Activated CD4-positive, alpha-beta T cell treated with anti-CD3 and anti-CD28 coated beads, Interleukin-2, amount 10 ng/mL, durations not matched to agents 7 days and 5 days (primary cell): ENCODE results near the gene C12orf42. TPM values are rescaled to one million over a fixed set of nuclear protein-coding genes. Genes with fewer than 3 reads are reported as not detected.
A peak's percentile ranks its signal among the peaks of the same experiment; 100 is the strongest.

ENCODE experiments used
- CTCF ChIA-PET: fragments of 350-600 bp; sonication (Branson Sonifier 250); formaldehyde crosslinking; loops from one replicate; lab custom pipeline; 2021; ENCODE audit warnings: antibody characterized with exemption; lab: Charles Lee
- POLR2A ChIA-PET: fragments of 350-600 bp; sonication (Branson Sonifier 250); formaldehyde crosslinking; loops from one replicate; lab custom pipeline; 2021; ENCODE audit warnings: antibody characterized with exemption; lab: Charles Lee
- DNase-seq: peaks from one replicate; pipeline ENCODE4 v3.0.0-alpha.2; 2020
- H3K27ac Mint-ChIP-seq: one replicate; pipeline ENCODE4 v1.8.0; 2021; ENCODE audit warnings: mild to moderate bottlenecking, moderate library complexity, mixed read lengths
- H3K27me3 Mint-ChIP-seq: one replicate; pipeline ENCODE4 v1.8.0; 2021; ENCODE audit warnings: mixed read lengths
- H3K36me3 Mint-ChIP-seq: one replicate; pipeline ENCODE4 v1.8.0; 2021; ENCODE audit warnings: low read depth, mixed read lengths
- H3K4me1 Mint-ChIP-seq: one replicate; pipeline ENCODE4 v1.8.0; 2021; ENCODE audit warnings: mixed read lengths
- H3K4me3 Mint-ChIP-seq: one replicate; pipeline ENCODE4 v1.8.0; 2021; ENCODE audit warnings: mild to moderate bottlenecking, moderate library complexity, mixed read lengths
- H3K9me3 Mint-ChIP-seq: one replicate; pipeline ENCODE4 v1.8.0; 2021; ENCODE audit warnings: mixed read lengths
- total RNA-seq, 2 experiments: library from RNA; stranded (reverse); gene quantifications; one replicate each; pipeline ENCODE4 v1.2.3, GENCODE V29; 2021

The C12orf42 gene
- total RNA-seq, 2 experiments from 2014 or later: 0.57 to 1.0 TPM

DNA sequence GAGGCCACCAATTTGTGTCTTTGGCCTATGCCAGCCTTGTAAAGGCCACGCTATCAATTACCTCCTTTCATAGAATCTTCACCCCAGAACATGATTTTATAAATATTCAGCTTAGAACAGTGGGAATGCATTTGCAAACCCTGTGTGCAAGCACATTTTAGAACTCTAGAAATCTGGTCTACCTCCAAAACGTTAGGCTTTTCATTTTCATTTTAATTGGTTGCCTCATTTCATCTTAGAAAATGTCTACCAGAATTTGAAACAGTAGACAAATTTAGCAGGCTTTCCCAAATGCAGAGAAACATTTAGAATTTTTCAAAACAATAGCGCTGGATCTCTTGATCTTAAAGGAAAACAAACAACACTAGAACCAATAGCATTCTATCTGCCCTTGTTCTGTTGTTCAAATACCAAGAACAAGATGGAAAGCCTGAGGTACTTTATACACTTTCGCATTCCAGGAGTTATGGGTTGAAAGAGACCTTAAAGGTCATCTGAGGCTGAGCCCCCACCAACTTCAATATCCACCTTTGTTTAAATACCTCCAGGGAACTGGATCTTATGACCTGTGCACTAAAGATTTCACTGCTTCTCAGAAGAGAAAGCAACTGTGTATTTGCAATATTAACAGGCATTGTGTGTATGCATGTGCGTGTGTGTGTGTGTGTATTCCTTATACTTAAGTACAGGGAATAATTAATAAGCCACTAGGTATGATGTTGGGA is 185.1 kb downstream of the C12orf42 start:
- Mint-ChIP-seq H3K4me3 (no peak overlapping the region), H3K9me3 (no peaks in the 10 kb centered on the region), H3K27me3 (no peaks in the 10 kb centered on the region), H3K4me1 (no peaks in the 10 kb centered on the region), H3K36me3 (no peaks in the 10 kb centered on the region), H3K27ac (no peak overlapping the region)
- ChIA-PET POLR2A (no interaction called here), CTCF (no interaction called here)
- DNase-seq: no peak

DNA sequence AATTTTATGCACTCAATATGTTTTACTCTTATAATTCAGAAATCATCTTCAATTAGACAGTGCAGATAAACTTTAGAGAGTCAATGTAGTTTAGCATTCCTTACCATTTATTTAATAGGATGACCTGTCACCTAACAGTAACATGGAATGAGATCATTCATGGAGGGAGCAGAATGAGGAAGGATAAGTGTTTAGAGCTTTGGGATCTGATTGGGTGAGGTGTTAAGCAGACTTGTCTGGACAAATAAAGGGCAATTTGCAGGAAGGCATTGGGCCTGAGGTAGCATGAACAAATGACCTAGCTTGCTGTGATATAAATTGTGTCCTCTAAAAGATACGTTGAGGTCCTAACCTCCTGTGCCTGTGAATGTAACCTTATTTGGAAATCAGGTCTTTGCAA is 187.4 kb downstream of the C12orf42 start:
- ChIA-PET CTCF (no interaction called here), POLR2A (no interaction called here)
- Mint-ChIP-seq H3K27ac (no peak overlapping the region), H3K4me3 (no peak overlapping the region), H3K27me3 (no peaks in the 10 kb centered on the region), H3K36me3 (no peaks in the 10 kb centered on the region), H3K4me1 (no peaks in the 10 kb centered on the region), H3K9me3 (no peaks in the 10 kb centered on the region)
- DNase-seq: no peak

DNA sequence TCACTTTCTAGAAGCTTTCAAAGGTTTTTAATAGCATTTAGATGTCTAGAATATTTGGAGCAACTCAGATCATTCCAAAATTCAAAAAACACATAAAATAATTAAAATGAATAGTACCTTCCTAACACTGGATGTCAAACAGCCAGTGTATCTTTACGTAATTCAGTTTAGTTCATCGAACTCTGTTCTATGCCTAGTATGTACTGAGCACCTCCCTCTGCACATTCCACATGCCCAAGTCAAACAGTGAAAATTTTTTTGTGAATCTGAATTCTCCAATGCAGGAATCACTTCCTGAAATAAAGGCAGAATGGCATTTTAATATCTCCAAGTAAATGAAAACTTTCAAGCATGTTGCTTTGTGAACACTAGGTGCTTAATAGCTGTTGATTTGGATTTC is 192.3 kb downstream of the C12orf42 start:
- Mint-ChIP-seq H3K4me1 (no peaks in the 10 kb centered on the region), H3K27ac (no peak overlapping the region), H3K36me3 (no peaks in the 10 kb centered on the region), H3K27me3 (peaks cover 5% of the 10 kb centered on the region), H3K9me3 (no peaks in the 10 kb centered on the region), H3K4me3 (no peak overlapping the region)
- CTCF ChIA-PET: no interaction called here
- POLR2A ChIA-PET: no interaction called here
- DNase-seq: no peak

GRCh38 chr12:103301642-103302591 is 193.9 kb downstream of the C12orf42 start:
- Mint-ChIP-seq H3K27ac (no peak overlapping the region), H3K36me3 (no peaks in the 10 kb centered on the region), H3K9me3 (no peaks in the 10 kb centered on the region), H3K4me1 (no peaks in the 10 kb centered on the region), H3K4me3 (no peak overlapping the region), H3K27me3 (peaks cover 5% of the 10 kb centered on the region)
- ChIA-PET CTCF (no interaction called here), POLR2A (no interaction called here)
- DNase-seq: no peak

DNA sequence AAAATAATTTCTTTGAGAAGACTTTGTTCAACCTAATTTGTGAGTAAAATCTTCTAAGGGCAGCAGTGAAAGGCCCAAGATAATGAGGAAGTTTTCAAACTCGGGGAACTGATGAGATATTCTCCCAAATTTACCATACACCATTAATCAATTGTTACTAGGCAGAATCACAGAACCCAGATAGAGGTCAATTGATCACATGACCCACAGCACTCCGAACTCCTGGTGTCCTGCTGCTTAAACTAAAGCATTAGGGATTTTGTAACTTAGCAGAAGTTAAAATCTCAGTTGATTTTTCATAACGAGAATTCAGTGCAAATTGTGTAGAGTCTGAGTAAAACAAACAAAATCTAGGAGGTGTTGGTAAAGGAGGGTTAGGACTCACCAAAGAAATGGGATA is 207.8 kb downstream of the C12orf42 start:
- H3K4me3 Mint-ChIP-seq: no peak overlapping the region
- CTCF ChIA-PET: no interaction called here

DNA sequence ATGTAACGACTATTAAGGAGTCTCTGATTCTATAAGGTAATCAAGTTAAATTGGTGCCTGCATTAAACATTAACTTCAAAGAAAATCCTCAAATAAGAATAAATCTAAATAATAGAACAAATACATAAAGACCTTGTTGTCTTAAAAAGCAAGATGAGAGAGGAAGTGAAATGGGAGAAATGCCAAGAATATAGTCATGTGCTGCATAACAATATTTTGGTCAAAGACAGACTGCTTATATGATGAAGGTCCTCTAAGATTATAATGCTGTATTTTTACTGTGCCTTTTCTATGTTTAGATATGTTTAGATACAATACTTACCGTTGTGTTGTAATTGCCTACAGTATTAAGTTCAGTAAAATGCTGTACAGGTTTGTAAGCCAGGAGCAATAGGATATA is 213.6 kb downstream of the C12orf42 start:
- Mint-ChIP-seq H3K4me1 (peaks cover 17% of the 10 kb centered on the region), H3K36me3 (no peaks in the 10 kb centered on the region), H3K4me3 (no peak overlapping the region), H3K27me3 (no peaks in the 10 kb centered on the region), H3K27ac (no peak overlapping the region), H3K9me3 (no peaks in the 10 kb centered on the region)
- POLR2A ChIA-PET: no interaction called here
- CTCF ChIA-PET: no interaction called here
- DNase-seq: no peak

More for the DNA sequence above, 207.8 kb downstream of the C12orf42 start:
- H3K9me3 Mint-ChIP-seq: peaks cover 4% of the 10 kb centered on the region
- H3K4me1 Mint-ChIP-seq: no peaks in the 10 kb centered on the region
- no peaks in the 10 kb centered on the region for H3K27me3 Mint-ChIP-seq
- POLR2A ChIA-PET: no interaction called here
- H3K36me3 Mint-ChIP-seq: no peaks in the 10 kb centered on the region
- DNase-seq: no peak
- H3K27ac Mint-ChIP-seq: no peak overlapping the region

DNA sequence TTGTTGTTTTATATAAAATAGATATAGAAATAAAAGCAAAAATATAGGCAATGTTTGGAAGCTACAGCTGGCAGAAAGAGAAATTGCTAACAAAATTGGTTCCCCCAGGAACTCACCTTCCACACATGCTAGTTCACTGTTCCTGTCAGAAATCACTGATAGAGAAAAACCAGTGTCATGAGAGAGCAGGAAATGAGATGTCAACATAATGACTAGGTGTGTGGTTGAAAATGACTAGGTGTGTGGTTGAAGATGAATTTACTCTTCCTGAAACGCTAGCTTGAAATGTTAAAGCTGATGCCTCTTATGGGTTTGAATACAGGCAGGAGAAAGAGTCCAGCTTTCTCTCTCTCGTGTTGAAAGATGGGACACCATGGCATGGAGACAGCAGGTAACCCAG is 216.3 kb downstream of the C12orf42 start:
- CTCF ChIA-PET: no interaction called here
- DNase-seq: peak; percentile 9
- Mint-ChIP-seq H3K27me3 (no peaks in the 10 kb centered on the region), H3K4me1 (peaks cover 17% of the 10 kb centered on the region), H3K27ac (no peak overlapping the region), H3K36me3 (no peaks in the 10 kb centered on the region), H3K4me3 (no peak overlapping the region), H3K9me3 (no peaks in the 10 kb centered on the region)
- POLR2A ChIA-PET: no interaction called here

- no peaks in the 10 kb centered on the region for H3K27me3 Mint-ChIP-seq
- H3K4me1 Mint-ChIP-seq: peaks cover 17% of the 10 kb centered on the region
- DNase-seq: no peak
- H3K36me3 Mint-ChIP-seq: no peaks in the 10 kb centered on the region
- ChIA-PET POLR2A (interaction anchor here (0.7 kb wide), 1 partner anchor 10 kb away, joined by 3 read pairs; no protein-coding TSS in a partner anchor), CTCF (no interaction called here)
- H3K4me3 Mint-ChIP-seq: no peak overlapping the region
- H3K9me3 Mint-ChIP-seq: no peaks in the 10 kb centered on the region
- H3K27ac Mint-ChIP-seq: no peak overlapping the region
Observed at GRCh38 chr12:103278329-103278728, 217.4 kb downstream of the C12orf42 start.

DNA sequence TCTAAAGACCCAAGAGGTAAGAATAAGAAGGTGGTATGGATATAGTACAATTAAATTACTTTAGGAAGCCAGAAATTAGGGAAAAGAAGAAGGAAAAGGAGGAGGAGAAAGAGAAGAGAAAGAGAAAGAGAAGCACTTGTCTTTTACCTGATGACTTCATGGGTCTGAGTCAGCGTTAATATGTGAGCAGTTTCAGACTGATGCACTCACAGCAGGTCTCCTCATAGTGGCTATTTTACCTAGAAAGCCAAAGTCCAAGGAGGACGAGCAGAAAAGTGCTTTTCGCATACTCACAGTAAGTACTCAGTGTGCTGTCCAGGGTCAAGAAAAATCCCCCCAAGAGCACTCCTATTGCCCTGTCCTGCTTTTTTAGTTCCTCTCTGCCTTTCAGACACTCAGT is 222.1 kb downstream of the C12orf42 start:
- H3K27ac Mint-ChIP-seq: no peak overlapping the region
- no peaks in the 10 kb centered on the region for H3K36me3 Mint-ChIP-seq
- POLR2A ChIA-PET: no interaction called here
- CTCF ChIA-PET: no interaction called here
- peaks cover 20% of the 10 kb centered on the region for H3K4me1 Mint-ChIP-seq
- no peaks in the 10 kb centered on the region for H3K27me3 Mint-ChIP-seq
- H3K9me3 Mint-ChIP-seq: no peaks in the 10 kb centered on the region
- H3K4me3 Mint-ChIP-seq: no peak overlapping the region
- DNase-seq: no peak

DNA sequence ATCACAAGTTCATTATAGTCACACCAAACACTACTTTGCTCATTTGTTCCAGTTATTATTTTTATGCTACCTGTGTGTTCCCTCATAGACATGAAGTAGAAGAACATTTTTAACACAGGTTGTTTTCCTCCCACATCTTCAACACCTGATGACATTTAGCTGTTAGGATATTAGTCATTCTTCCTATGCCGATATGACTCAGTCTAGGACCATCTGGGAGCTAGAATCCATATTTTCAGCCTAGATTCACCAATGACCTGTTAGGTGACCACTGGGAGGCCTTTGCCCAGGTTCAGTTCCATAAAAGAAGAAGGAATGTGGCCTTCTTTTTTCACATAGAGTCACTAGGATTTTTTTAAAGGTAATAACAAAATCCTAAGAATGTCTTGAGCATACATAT is 222.8 kb downstream of the C12orf42 start:
- peaks cover 16% of the 10 kb centered on the region for H3K4me1 Mint-ChIP-seq
- ChIA-PET POLR2A (no interaction called here), CTCF (no interaction called here)
- H3K27me3 Mint-ChIP-seq: no peaks in the 10 kb centered on the region
- no peaks in the 10 kb centered on the region for H3K9me3 Mint-ChIP-seq
- no peak for DNase-seq
- no peak overlapping the region for H3K27ac Mint-ChIP-seq
- no peaks in the 10 kb centered on the region for H3K36me3 Mint-ChIP-seq
- H3K4me3 Mint-ChIP-seq: no peak overlapping the region

DNA sequence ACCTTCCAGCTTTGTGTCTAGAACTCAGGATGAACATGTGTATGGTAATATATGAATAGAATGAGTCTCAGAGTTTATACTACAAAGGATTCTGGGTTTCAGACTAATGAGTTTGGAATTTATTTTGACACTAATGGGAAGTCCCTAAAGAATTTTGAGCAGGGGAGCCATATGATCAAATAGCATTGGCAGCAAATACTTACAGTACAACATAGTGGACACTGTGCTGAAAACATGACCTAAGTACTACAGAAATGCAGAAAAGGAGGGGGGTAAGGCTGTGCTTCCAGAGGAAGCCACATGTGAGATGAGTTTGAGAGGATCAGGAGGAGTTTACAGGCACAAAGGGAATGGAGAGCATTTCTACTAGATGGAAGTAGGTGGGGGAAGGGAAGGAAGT is 225.8 kb downstream of the C12orf42 start:
- ChIA-PET POLR2A (no interaction called here), CTCF (no interaction called here)
- Mint-ChIP-seq H3K9me3 (no peaks in the 10 kb centered on the region), H3K27me3 (no peaks in the 10 kb centered on the region), H3K4me1 (peaks cover 15% of the 10 kb centered on the region), H3K4me3 (no peak overlapping the region), H3K36me3 (no peaks in the 10 kb centered on the region), H3K27ac (no peak overlapping the region)
- no peak for DNase-seq

DNA sequence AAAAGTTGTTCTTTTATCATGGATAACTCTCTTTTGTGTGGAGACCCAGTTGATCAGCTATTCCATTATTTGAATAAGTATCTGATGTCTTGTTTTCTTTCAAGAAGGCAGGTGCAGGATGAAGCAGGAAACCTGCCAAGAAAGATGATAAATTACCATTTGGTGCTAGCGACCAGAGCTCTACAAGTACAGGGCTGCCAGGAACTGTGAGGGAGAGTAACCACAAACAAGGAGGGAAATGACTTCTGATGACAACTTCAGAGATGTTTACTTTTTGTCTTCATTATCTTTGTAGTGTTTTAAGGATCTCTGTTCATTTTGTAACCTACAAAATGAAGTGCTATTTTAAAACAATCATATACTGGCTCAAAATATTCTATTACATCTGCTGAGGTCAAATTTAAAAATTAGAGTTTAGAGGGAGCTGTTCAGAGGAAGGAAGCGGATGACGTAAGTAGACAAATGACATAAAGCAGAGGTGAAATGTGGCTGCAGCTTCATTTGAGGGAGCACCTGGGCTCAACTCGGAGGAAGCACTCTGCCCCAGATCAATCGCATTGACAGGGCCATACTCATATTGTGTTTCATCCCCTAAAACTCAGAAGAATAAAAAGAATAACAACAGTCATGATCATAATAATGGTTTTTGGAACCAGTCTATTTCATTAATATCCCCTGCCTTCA is 226.8 kb downstream of the C12orf42 start:
- DNase-seq: no peak
- no peak overlapping the region for H3K4me3 Mint-ChIP-seq
- peak overlapping the region; percentile 26 for H3K27ac Mint-ChIP-seq
- ChIA-PET CTCF (no interaction called here), POLR2A (interaction anchor here (0.5 kb wide), 1 partner anchor 9 kb away, joined by 3 read pairs; no protein-coding TSS in a partner anchor)
- no peaks in the 10 kb centered on the region for H3K9me3 Mint-ChIP-seq
- H3K27me3 Mint-ChIP-seq: no peaks in the 10 kb centered on the region
- no peaks in the 10 kb centered on the region for H3K36me3 Mint-ChIP-seq
- H3K4me1 Mint-ChIP-seq: peaks cover 15% of the 10 kb centered on the region

DNA sequence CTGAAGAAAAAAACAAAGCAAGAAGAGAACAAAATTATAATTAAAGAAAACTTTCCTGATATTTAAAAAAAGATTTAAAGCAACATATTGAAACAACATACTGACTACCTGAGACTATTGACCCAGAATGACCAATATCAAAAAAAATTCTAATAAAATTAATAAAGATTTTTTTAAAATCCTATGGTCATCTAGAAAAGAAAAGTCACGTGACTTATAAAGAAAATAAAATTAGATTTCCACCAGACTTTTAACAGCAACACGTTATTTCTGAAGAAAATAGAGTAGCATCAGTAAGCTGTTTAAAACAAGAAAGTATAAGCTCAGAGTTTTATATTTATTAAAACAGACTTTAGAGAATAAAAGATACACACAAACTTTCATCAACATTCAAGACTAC is 238.0 kb downstream of the C12orf42 start:
- no peak for DNase-seq
- H3K4me1 Mint-ChIP-seq: no peaks in the 10 kb centered on the region
- ChIA-PET CTCF (no interaction called here), POLR2A (no interaction called here)
- no peaks in the 10 kb centered on the region for H3K36me3 Mint-ChIP-seq
- no peak overlapping the region for H3K27ac Mint-ChIP-seq
- no peaks in the 10 kb centered on the region for H3K27me3 Mint-ChIP-seq
- H3K4me3 Mint-ChIP-seq: no peak overlapping the region
- peaks cover 3% of the 10 kb centered on the region for H3K9me3 Mint-ChIP-seq
